Fibroblast of skin of abdomen (primary cell): ENCODE measurements around the gene LRRC32.

ENCODE experiments used
- DNase-seq: peaks from one replicate; pipeline ENCODE4 v3.0.0-alpha.2; 2013

LRRC32 gene

DNA sequence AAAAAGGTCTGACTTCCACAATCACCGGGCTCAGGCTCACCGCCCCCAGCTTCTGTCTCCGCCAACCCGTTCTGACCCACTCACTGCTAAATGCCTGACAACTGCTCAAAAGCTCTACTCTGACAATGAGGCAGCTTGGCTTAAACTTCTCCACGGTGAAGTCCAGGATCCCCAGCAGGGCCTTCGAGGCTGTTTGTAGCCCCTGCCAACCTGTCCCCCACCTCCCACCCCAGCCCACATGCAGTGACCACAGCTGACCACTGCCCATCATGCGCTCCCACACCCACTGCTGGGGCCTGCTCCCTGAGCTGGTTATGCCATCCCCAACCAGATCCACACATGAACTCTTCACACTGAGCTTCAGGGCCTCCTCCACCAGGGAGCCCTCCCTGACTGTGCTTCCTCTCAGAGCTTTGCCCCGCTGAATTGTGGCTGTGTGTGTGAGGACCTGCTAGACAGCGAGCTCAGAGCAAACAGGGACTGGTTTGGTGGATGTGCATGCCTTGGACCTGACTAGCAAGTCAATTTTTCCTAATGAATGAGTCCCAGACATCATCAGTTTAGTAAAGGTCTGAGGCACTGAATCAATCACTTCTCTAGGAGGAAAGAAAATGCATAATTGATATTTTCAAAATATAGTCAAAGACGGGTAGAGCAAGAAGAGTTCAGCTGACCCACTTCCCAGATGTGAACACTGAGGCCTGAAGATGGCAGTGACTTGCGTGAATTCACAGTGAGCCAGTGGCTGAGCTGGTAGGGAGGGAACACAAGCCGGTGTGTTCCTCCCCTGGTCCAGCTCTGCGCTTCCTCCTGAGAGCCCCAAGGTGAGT is 7.7 kb downstream of the LRRC32 start:
- no peak for DNase-seq

GRCh38 chr11:76661834-76662434 is 8.6 kb downstream of the LRRC32 start:
- DNase-seq, result no peak

- no peak for DNase-seq
These were observed 9.2 kb downstream of the LRRC32 start for GRCh38 chr11:76661306-76661751.

- no peak for DNase-seq
These were observed 9.8 kb downstream of the LRRC32 start for GRCh38 chr11:76660533-76661305.

DNA sequence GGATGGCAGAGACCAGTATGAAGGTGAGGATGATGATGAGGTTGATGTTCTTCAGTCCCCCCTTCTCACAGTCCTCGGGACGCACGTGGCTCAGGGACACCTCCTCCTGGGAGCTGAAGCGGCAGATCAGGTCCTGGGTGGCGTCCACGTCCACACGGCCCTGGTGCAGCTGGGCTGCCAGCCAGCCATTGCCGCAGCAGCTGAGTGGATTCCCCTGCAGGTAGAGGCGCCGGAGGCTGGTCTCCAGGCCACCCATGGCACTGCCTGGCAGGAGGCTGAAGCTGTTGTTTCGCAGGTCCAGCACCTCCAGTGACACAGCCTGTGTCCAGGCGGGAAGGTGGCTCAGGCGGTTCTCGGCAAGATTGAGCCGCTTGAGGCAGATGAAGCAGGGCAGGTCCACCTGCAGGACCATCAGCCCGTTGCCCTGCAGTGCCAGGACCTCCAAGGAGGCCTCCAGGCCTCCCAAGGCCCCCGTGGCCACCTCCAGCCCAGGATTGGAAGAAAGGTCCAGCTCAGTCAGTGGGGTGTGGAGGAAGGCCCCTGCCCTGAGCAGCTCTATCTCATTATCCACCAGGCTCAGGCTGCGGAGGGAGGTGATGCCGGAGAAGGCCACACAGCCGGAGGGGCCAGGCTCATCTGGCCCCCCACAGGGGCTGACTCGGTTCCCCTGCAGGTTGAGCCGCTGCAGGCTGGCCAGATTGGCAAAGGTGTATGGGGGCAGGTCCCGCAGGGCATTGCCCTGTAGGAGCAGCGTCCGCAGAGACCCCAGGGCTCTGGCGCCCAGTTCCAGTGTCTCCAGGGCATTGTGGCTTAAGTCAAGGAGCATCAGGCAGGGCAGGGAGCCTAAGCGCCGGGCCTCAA is 10.6 kb downstream of the LRRC32 start:
- no peak for DNase-seq

DNA sequence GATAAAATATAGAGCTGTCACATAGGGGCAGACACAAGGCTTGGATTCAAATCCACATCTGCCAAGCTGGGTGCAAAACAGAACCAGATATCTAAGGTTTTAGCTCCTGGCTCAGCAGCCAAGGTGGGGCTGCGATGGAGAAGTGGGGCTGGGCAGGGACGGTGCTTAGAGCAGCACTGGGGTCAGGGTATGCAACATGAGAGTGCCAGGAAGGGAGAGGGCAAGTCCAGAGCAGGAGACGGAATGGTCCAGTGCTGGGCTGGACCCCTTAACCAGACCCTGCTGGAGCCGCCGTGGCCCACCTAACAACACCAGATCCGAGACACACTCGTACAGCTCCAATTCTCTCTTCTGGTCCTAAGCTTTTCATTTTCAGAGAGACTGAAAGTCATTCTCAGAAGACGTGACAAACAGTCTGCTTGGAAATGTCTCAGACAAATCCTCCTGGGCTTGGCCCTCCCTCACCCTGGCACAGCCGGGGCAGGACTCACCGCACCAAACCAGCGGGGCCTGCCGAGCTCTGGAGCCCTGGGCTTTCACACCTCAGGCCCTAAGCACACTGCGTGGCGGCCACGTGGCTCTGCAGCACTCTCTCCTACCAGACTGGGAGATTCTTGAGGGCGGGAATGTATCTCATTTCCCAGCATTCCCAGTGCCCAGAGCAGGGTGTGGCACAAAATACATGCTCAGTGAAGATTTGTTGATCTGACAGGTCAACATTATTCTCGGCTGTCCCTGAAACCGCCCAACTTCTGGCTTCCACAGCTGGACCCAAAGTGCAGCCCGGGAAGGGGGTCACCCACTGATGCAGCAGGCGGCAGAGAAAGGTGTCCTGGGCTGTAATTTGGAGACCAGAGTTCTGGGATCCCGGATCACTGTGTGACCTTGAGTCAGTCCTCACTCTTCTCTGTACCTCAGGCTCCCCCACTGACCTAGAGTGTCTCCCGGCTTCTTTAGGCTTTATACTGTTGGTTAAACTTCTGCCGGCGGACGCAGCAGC is 11.6 kb downstream of the LRRC32 start:
- DNase-seq, result no peak

GRCh38 chr11:76658231-76658630 is 12.3 kb downstream of the LRRC32 start:
- no peak for DNase-seq

DNA sequence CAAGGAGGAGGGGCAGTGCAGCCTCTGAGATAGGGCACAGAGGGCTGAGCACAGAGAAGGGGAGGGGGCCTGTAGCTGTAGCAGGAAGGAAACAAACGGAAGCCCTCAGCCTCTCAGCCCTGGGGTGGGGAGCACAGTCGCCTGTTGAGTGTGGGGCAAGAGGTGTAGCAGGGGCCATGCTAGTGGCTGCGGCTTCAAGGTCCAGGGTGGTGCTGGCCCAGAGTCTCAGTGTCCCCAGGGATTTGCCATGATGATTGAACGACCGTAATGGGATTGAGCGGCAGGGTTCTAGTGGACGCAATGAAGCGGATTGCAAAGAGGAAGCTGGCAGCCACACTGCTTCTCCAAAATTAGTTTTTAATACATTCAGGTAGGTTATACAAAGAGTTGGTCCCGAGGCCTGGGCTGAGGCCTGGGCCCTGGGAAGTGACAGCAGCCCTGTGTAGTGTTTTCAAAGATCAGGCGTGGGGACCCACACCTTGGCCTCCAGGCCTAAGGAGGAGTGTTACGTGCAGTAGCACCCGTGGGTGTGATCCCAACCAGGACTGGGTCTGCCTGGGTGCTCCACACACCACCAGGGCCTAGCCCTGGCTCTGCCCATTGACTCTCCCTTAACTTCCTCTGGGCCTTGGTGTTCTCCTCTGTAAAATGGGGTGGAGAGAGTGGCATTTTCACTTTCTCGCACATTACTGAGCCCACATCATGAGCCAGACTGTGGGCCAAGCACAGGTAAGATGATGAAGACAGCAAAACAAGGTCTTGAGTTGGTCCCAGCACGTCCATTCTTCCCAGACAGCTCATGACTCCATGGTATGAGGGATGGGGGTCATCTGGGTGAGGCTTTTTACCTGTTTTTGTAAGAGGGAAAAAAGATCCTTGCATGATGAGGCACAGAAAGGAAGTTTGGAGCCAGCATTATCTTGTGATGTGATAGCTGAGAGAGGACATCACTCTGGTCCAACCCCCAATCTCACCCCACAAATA is 13.1 kb downstream of the LRRC32 start:
- DNase-seq, result no peak

GRCh38 chr11:76656571-76657081 is 13.9 kb downstream of the LRRC32 start:
- DNase-seq, result no peak

GRCh38 chr11:76656050-76656531 is 14.5 kb downstream of the LRRC32 start:
- DNase-seq, result no peak

GRCh38 chr11:76655501-76656049 is 15.0 kb downstream of the LRRC32 start:
- no peak for DNase-seq

DNA sequence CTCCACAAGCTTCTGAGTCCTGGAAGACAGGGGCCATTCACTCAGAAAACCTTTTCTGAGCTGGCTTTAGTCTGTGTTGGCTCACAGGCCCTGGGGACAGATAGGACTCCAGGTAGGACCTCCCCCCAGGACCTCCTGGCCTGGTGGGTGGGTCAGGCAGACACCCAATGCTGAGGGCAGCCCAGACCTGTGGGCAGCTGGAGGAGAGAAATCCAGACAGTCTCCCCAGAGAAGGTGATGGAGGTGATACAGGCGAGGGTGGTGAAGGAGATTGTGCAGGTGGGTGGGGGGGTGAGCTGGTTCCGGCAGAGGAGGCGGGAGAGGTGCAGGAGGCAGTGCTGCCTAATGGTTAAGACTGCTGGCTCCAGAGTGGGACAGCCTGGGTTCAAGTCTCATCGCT is 15.6 kb downstream of the LRRC32 start:
- no peak for DNase-seq

DNA sequence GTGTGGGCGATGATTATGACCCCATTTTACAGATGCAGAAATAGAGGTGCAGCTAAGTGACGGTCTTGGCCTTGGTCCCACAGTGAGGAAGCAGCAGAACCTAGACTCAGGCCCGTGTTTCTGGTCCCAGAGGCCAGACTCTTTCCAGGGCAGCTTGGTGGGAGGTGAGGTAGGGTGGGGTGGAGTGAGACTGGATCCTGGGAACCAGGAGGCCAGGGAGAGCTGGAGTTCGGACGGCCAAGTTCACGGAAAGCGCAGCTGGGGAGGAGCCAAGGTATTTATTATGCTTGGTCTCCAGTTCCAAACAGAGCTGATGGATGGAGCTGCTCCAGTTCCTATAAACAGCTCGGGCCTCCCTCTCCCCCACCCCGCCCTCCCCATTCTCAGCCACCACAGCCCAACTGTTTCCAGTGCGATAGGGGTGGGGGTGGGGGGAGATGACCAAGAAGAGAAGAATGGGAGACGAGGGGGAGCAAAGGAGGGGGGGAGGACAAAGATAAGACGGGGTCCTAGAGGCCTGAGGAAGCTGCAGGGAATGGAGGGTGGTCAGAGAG is 16.2 kb downstream of the LRRC32 start:
- peak; percentile 85 for DNase-seq

- DNase-seq, result peak; percentile 83
These were observed 16.8 kb downstream of the LRRC32 start for GRCh38 chr11:76653674-76654284.

DNA sequence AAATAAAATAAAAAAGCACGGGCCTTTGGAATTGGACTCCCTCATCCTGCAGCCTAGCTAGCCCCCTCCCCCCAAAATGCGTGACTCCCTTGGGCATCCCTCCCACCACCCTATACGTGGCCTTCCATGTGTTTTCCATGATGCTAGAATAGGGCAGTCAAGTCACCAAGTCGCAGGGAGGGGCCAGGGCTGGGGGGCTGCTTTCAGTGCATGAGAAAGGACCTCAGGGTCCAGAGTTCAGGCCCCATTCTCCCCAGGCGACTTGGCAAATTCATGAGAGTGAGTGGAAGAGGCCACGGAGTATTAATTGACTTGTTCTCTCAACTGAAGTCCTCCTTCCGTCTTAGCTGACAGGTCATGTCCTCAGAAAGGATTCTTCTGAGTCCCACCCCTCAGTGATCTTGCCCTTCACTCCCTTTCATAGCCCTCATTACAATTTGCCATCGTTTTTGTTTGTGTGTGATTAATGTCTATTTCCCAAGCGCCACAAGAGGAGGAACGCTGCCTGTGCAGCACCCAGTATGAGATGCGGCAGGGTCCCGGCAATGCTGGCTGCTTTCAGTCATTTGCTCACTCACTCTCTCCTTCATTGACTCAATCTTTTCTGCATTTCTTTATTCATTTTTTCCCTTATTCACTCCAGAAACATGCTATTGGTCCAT is 17.4 kb downstream of the LRRC32 start:
- no peak for DNase-seq

DNA sequence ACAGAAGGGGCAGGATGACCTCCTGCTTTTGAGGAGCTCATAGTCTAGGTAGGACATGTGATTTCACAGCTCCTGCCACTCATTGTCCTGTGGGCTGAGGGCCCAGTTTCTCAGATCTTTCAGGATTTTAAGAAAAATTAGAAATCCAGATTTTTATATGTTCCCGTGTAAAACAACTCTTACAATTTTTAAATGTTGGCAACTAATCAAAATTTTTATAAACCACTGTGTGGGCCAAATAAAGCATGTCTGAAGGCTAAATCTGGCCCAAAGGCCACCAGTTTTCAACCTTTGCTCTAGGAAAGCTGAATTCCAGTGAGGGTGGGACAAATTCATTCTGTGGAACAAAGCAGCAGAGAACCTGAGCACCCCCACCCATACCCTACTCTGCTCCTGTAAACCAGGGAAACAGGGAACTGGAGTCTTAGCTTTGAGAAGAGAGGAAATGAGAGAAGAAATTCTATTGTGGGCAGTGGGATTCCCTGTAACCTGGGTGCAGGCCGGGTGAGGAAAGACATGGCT is 20.6 kb downstream of the LRRC32 start:
- DNase-seq, result no peak

DNA sequence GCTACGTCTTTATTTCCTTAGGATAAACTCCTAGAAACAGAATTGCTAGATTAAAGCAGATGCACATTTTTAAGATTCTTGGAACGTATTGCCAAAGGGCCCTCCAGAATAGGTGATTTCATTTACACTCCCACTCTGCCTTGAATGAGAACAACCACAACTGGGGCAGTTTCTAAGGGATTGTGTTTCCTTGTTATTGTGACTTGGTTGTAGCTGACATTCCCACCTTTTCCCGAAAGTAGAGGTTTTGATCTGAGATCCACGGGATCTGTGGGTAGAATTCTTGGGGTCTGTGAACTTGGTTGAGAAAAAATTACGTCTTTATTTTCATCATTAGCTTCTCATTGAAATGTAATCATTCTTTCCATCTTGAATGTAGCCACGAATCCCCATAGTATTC is 21.5 kb downstream of the LRRC32 start:
- no peak for DNase-seq

DNA sequence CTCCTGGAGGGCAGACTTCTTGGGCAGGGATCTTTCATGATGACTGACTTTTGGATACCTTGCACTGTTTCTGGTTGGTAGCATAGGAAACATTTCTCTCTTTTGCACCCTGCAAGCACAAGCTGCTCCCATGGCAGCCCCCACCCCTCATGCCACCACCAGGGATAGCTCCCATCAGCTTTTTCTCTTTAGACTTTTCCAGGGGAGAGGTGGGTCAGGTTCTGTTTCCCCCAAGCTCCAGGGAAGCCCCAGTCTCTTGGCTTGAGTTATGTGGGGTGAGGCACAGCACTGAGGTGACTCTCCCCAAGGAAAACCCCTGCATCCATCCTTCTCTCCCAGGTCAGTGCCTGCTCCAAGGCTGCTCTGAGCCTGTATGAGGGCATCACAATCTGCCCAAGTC is 22.5 kb downstream of the LRRC32 start:
- no peak for DNase-seq
